GM12801 (cell line): Measurements from ENCODE around the gene RNF180.

Experiments
- CTCF ChIP-seq: IDR thresholded peaks from one replicate; pipeline ENCODE4 v1.5.1; 2011; ENCODE audit warnings: control low read depth; ENCODE audit not compliant: insufficient read length; ENCODE audit errors: extremely low read depth

RNF180 gene

GRCh38 chr5:64340293-64340692 is 174.7 kb downstream of the RNF180 start:
- no peak for TF ChIP-seq CTCF

- no peak for TF ChIP-seq CTCF
Observed at GRCh38 chr5:64341340-64341739, 175.7 kb downstream of the RNF180 start.

GRCh38 chr5:64344501-64344900 is 178.9 kb downstream of the RNF180 start:
- no peak for TF ChIP-seq CTCF

- TF ChIP-seq CTCF, result no peak
Observed at GRCh38 chr5:64347309-64347708, 181.7 kb downstream of the RNF180 start.

- no peak for TF ChIP-seq CTCF
Observed at GRCh38 chr5:64364426-64364825, 198.8 kb downstream of the RNF180 start.

GRCh38 chr5:64384765-64385164 is 219.1 kb downstream of the RNF180 start:
- TF ChIP-seq CTCF, result no peak

GRCh38 chr5:64397552-64397951 is 231.9 kb downstream of the RNF180 start:
- TF ChIP-seq CTCF, result no peak

- TF ChIP-seq CTCF, result no peak
Observed at GRCh38 chr5:64417390-64417789, 251.7 kb downstream of the RNF180 start.
